GM12878 (cell line): ENCODE data around the gene SEC11C.

ENCODE experiments used
- ESRRA ChIP-seq: IDR thresholded peaks from 2 replicates; pipeline ENCODE4 v1.6.1; 2012; ENCODE audit warnings: mild to moderate bottlenecking, low read length, improper control_type of control experiment
- EZH2 ChIP-seq: IDR thresholded peaks from 2 replicates; pipeline ENCODE4 v1.6.1; 2012; ENCODE audit warnings: low read depth, mild to moderate bottlenecking, control low read depth, inconsistent platforms, low read length, borderline replicate concordance; ENCODE audit not compliant: control insufficient read depth
- HDAC2 ChIP-seq: fragments of 200-600 bp; sonication (generic); IDR thresholded peaks from 2 replicates; pipeline ENCODE4 v1.6.1; 2017
- IKZF1 ChIP-seq: fragments of 450-650 bp; conservative IDR thresholded peaks from 2 replicates; pipeline ENCODE4 v1.6.1; 2017; ENCODE audit warnings: antibody characterized with exemption, mild to moderate bottlenecking
- MYC ChIP-seq: IDR thresholded peaks from 2 replicates; pipeline ENCODE4 v1.6.1; 2011; ENCODE audit warnings: mild to moderate bottlenecking, low read length, moderate library complexity, inconsistent platforms; ENCODE audit not compliant: insufficient read depth, insufficient replicate concordance, insufficient read length, severe bottlenecking
- PBX3 ChIP-seq: IDR thresholded peaks from 2 replicates; pipeline ENCODE4 v1.6.1; 2011; ENCODE audit warnings: mild to moderate bottlenecking, low read depth, low read length, moderate library complexity; ENCODE audit not compliant: insufficient replicate concordance
- POLR2A ChIP-seq: IDR thresholded peaks from 2 replicates; pipeline ENCODE4 v1.6.1; 2011; ENCODE audit warnings: low read depth, mild to moderate bottlenecking, low read length
- SMC3 ChIP-seq: IDR thresholded peaks from 2 replicates; pipeline ENCODE4 v1.6.1; 2011; ENCODE audit warnings: low read length, improper control_type of control experiment, borderline replicate concordance
- TCF7 ChIP-seq: IDR thresholded peaks from 2 replicates; pipeline ENCODE4 v1.6.1; 2014; ENCODE audit warnings: antibody characterized with exemption, borderline replicate concordance
- ZNF24 ChIP-seq: fragments of 450-650 bp; IDR thresholded peaks from 2 replicates; pipeline ENCODE4 v1.6.1; 2017; ENCODE audit warnings: antibody characterized with exemption, mild to moderate bottlenecking

DNA sequence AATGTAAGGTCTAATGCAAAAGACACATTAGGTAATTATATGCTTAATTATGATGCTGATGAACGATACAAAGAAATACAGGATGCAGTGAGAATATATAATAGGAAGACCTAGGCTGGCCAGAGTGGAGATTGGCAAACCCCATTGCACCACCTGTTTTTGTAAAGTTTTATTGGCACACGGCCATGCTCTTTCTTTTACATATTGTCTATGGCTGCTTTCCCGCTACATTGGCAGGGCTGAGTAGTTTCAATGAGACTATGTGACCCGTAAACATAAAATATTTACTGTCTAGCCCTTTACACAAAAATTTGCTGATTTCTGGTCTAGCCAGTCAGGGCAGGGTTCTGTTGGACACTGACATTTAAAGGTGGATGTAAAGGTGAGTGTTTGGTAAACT, 5.4 kb downstream of the SEC11C start:
- TF ChIP-seq ESRRA (no peak), EZH2 (no peak), SMC3 (no peak), PBX3 (no peak), TCF7 (no peak), POLR2A (no peak), MYC (no peak), HDAC2 (no peak), IKZF1 (no peak), ZNF24 (no peak)
